HG02973 (cell line): ENCODE results near the gene ANK3.

Experiments used
- ATAC-seq: cut with Tn5 transposase; IDR thresholded peaks from one replicate; pipeline ENCODE4 v1.9.1; 2021; ENCODE audit warnings: moderate library complexity; ENCODE audit not compliant: unreplicated experiment

ANK3 gene

DNA sequence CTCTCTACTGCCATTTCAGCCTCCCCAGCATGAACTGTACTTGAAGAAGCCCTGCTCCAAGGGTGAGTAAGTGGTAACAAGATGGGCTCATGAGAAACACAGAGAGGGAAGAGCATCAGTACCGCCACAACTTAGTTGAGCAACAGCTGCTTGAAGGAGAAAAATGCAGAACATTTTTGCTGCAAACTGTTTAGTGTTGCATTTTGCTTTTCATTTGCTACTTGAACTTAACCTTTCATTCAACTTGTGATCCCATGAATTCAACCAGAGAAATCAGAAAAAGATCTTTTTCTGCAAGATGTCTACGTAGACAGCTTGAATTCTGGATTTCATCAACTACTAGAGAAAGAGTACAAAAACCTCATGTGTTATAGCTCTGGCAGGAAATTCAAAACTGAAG lies 40.7 kb downstream of the ANK3 start:
- no peak for ATAC-seq

GRCh38 chr10:60347270-60347669 lies 42.4 kb downstream of the ANK3 start:
- ATAC-seq = no peak

DNA sequence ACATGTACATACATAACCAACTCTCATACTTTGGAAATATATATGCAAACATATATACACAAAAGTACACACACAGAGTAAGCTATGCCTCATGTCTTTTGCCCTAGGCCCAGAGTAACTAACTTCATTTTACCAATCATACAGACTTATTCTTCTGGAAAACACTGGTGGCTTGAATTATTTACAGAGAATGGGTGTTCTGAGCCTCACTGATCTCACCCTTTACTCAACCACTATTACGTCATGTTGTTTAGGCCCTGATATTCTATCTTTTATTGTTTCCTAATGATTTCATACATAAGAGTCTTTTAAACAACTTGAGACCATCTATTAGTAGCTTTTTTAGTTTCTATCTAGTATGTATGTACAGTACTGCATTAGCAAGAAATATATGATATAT lies 43.0 kb downstream of the ANK3 start:
- ATAC-seq = no peak

- no peak for ATAC-seq
Measured at GRCh38 chr10:60343254-60343653, 46.4 kb downstream of the ANK3 start.

DNA sequence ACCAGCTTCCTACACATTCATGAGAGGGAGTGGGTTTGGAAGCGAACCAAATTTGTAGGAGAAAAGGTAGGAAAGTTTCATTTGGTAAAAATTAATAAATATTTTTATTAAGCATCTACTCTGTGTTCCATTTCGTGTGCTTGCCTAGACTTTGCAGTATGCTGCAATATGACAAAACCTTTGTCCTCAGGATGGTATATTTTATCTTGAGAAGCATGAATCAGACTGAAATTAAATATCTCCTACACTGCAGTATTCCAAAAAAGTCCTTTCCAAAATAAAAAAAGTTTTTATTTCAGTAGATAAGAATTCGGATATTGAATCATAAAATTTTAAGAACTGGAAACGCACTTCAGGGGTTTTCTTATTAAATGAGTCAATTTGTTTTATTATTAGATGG lies 47.7 kb downstream of the ANK3 start:
- ATAC-seq = no peak

- ATAC-seq = no peak
Measured at GRCh38 chr10:60340973-60341372, 48.7 kb downstream of the ANK3 start.

GRCh38 chr10:60339757-60340156 lies 49.9 kb downstream of the ANK3 start:
- ATAC-seq = no peak

- no peak for ATAC-seq
Measured at GRCh38 chr10:60338786-60339185, 50.9 kb downstream of the ANK3 start.

DNA sequence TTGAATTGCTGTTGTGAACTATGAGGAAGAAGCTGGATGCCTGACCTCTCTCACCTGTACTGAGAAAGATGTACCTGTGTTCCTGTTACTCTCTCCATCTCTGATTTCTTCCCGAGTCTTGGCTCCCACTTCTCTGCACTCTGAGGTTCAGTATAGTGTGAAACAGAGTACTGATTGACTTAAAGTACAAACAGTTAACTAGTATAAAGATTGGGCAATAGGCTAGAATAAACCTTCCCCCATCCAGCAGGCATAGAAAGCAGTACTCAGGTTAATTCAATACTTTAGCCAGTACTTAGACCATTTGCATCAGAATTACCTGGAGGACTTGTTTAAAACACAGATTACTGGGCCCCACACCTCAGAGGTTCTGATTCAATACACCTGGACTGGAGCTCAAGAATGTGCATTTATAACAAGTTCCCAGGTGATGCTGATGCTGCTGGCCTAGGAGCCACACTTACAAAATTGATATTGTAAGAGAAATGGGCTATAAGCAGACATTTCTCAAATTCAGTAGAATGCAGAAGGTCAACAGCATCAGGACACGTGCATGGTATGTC lies 51.6 kb downstream of the ANK3 start:
- no peak for ATAC-seq

DNA sequence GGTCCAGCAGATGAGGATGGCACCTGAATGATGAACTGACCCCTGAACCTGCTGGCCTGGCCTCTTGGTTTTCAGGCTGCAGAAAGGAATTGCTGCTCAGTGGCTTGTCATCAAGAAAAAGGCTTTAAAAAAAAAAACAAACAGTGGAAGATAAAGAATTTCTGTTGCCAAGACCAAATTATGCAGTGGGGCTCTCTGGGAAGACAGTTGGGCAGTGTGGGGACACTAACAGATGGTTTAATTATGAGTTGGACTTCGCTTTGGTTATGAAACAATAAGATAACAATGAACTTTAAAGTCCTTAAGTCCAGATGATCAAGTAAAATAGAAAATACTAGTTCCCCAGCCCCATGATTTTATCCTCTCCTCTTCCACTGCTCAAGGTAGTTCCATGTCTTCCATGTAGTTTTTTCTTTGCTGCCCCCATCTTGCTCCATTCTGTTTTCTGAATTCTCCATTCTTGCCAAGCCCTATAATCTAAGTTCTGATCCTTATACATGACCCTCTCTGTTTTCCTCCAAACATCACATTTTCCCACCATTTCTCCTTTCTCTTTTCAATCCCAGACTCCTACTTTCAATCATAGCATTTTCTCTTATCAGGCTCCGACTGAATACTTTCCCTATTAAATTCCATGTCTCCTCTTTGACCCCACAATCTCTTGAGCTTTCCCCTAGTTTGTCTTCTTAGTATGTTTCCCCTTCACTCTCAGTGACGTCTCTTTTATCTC lies 52.6 kb downstream of the ANK3 start:
- ATAC-seq = no peak

GRCh38 chr10:60335708-60336107 lies 54.0 kb downstream of the ANK3 start:
- no peak for ATAC-seq

DNA sequence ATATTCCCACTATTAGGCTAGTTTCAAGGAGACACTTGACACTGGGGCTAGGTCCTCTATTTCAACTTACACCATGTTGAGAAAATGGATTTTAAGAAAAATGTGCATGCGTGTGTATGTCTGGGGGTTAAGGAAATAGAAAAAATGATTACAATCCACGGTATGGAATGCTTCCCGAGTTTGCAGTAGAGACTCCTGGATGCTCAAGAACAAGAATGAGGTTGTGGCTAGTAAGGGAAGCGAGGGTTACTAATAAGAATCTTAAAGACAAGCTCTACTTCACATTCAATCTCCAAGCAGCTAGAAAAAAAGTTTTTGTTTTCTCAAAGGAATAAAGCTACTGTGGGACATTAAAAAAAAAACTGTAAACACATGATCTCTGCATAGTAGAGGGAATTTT lies 54.7 kb downstream of the ANK3 start:
- ATAC-seq = no peak

- ATAC-seq = no peak
Measured at GRCh38 chr10:60332371-60332770, 57.3 kb downstream of the ANK3 start.

- no peak for ATAC-seq
Measured at GRCh38 chr10:60331886-60332285, 57.8 kb downstream of the ANK3 start.

DNA sequence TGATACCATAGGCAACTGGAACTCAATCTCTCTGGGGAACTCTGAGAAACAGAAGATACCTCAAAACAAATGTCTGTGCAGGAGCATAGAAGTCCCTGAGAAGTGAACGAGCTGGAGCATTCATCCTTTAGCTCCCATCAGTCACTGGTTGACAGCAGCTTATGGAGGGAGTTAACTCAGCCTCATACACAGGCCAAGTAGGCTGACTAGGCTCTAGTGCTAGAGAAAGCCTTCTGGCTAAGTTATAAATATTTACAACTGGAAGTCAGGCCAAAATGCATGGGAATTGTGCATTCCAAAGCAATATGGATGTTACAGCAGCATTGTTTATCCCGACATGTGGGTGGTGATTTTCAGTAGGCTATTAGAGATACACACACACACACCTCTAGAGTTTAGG lies 66.5 kb downstream of the ANK3 start:
- no peak for ATAC-seq

DNA sequence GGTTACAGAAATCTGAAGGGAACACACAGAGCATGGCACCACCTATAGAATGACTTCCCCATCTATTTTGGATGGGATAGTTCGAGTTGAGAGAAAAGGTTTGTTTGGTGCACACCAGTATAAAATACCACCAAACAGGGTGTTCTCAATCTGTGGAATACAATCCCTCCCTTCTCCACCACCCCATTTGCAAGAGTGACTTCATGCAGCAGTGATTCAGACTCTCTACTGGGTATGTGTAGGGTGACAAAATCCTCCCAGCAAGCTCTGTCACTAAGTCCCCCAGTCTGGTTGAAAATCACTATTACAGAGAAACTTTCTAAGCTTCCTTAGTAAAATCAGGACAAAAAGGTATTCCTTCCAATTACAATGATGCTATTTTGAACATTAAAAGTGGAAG lies 69.0 kb downstream of the ANK3 start:
- ATAC-seq = no peak

DNA sequence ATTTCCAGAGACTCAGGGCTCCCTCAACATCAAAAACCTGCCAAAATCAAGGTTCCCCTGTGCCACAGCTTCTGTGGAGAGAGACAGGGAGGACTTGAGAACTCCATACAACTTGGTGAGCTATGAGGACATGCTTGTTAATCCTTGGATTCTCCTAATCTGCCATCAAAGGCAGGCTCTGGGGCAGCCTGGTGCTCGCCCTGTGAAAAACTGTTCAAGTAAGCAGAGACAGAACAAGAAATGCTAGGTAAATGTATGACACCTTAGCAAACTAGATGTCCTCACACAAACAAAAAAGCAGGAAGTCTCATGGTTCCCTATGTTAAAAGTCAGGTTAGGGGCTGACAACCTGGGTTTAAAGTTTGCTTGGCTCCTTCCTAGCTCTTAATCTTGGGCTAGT lies 73.6 kb downstream of the ANK3 start:
- no peak for ATAC-seq

GRCh38 chr10:60315311-60315710 lies 74.4 kb downstream of the ANK3 start:
- ATAC-seq = no peak

GRCh38 chr10:60314069-60314940 lies 75.4 kb downstream of the ANK3 start:
- no peak for ATAC-seq

- ATAC-seq = no peak
Measured at GRCh38 chr10:60313589-60313952, 76.1 kb downstream of the ANK3 start.

- no peak for ATAC-seq
Measured at GRCh38 chr10:60312818-60313588, 76.7 kb downstream of the ANK3 start.
